Natural killer cell (primary cell): ENCODE results near the gene SPRR5. TPM values are rescaled to one million over a fixed set of nuclear protein-coding genes. Genes with fewer than 3 reads are reported as not detected.

Experiments
- ATAC-seq, 3 donors: fragments of 150-1000 bp in 2 of 3; fragments of 200-7000 bp in 1 of 3; cut with Tn5 transposase; 1 replicate in 1 of 3; 2 replicates in 2 of 3; pipeline ENCODE4 v1.10.0; 2021; ENCODE audit warnings: mild to moderate bottlenecking in 2 of 3, moderate library complexity in 2 of 3
- DNase-seq, 2 donors: peaks; one replicate each; pipeline versions ENCODE4 v3.0.0 to v3.0.0-alpha.2; 2013 to 2021; ENCODE audit warnings: mixed read lengths in 1 of 2
- H3K27ac ChIP-seq: one replicate; pipeline ENCODE4 v1.5.1; 2013; ENCODE audit warnings: mild to moderate bottlenecking, low read length
- H3K27me3 ChIP-seq: one replicate; pipeline ENCODE4 v1.6.1; 2013; ENCODE audit warnings: low read length; ENCODE audit not compliant: control insufficient read depth, insufficient read depth
- H3K36me3 ChIP-seq: one replicate; pipeline ENCODE4 v1.6.1; 2013; ENCODE audit warnings: low read length; ENCODE audit not compliant: control insufficient read depth, insufficient read depth
- H3K4me1 ChIP-seq: one replicate; pipeline ENCODE4 v1.6.1; 2013; ENCODE audit warnings: low read length; ENCODE audit not compliant: control insufficient read depth, insufficient read depth
- H3K4me3 ChIP-seq: one replicate; pipeline ENCODE4 v1.5.1; 2013; ENCODE audit warnings: low read length
- H3K9me3 ChIP-seq: one replicate; pipeline ENCODE4 v1.6.1; 2013; ENCODE audit warnings: low read length; ENCODE audit not compliant: control insufficient read depth, insufficient read depth
- H3K27ac Mint-ChIP-seq, 2 donors: one replicate each; pipeline ENCODE4 v1.8.0; 2022; ENCODE audit warnings: mild to moderate bottlenecking in 2 of 2, mixed read lengths in 2 of 2, moderate library complexity in 1 of 2
- H3K27me3 Mint-ChIP-seq, 2 donors: one replicate each; pipeline ENCODE4 v1.8.0; 2022; ENCODE audit warnings: low read depth in 2 of 2, mixed read lengths in 2 of 2
- H3K36me3 Mint-ChIP-seq: one replicate; pipeline ENCODE4 v1.8.0; 2022; ENCODE audit warnings: mixed read lengths
- H3K4me1 Mint-ChIP-seq, 2 donors: one replicate each; pipeline ENCODE4 v1.8.0; 2022; ENCODE audit warnings: mixed read lengths in 2 of 2
- H3K4me3 Mint-ChIP-seq: one replicate; pipeline ENCODE4 v1.8.0; 2022; ENCODE audit warnings: mild to moderate bottlenecking, moderate library complexity, mixed read lengths
- H3K9me3 Mint-ChIP-seq, 2 donors: one replicate each; pipeline ENCODE4 v1.8.0; 2022; ENCODE audit warnings: mixed read lengths in 2 of 2
- CTCF ChIP-seq: fragments of 200-600 bp; IDR thresholded peaks from one replicate; pipeline ENCODE4 v1.8.0; 2022; ENCODE audit warnings: antibody characterized with exemption
- WGBS: methylation state at CpG from one replicate; pipeline ENCODE4 v1.1.7; 2013; ENCODE audit warnings: missing lambda C conversion rate; ENCODE audit not compliant: insufficient coverage; 5-methylcytosine and 5-hydroxymethylcytosine counted together
- intact Hi-C: fragments of 100-400 bp; cut with micrococcal nuclease; formaldehyde crosslinking; loops from one replicate; pipeline ENCODE4 v1.14.2; 2022
- total RNA-seq, 4 donors: library from RNA; stranded (reverse); fragments of 120-200 nt in 1 of 4; gene quantifications; one replicate each; pipeline versions ENCODE4 v1.2.3 to v1.2.4, GENCODE V29; 2013 to 2022

Gene SPRR5
- total RNA-seq, 3 donors from 2014 or later (not counting 1 experiment from before 2014, with no cell fraction given), result not detected

GRCh38 chr1:152997901-152998300, 50.9 kb downstream of the SPRR5 start:
- no peaks in the 10 kb centered on the region for H3K27me3 ChIP-seq
- ATAC-seq (no peak), DNase-seq (no peak)
- peaks cover 17 to 40% of the 10 kb centered on the region in 2 donors for H3K27me3 Mint-ChIP-seq
- H3K4me3 ChIP-seq, result no peak overlapping the region
- TF ChIP-seq CTCF, result no peak
- intact Hi-C loops, result no loop called here
- no peak overlapping the region for H3K27ac Mint-ChIP-seq
- H3K4me3 Mint-ChIP-seq, result no peak overlapping the region
- no peak overlapping the region for H3K27ac ChIP-seq
- no peaks in the 10 kb centered on the region for H3K36me3 ChIP-seq
- H3K9me3 Mint-ChIP-seq, result peaks cover 0 to 2% of the 10 kb centered on the region in 2 donors
- H3K4me1 Mint-ChIP-seq, result no peaks in the 10 kb centered on the region
- H3K4me1 ChIP-seq, result no peaks in the 10 kb centered on the region
- WGBS, result 50% methylated on average over 7 of the region's 7 CpGs
- H3K36me3 Mint-ChIP-seq, result no peaks in the 10 kb centered on the region
- H3K9me3 ChIP-seq, result no peaks in the 10 kb centered on the region

- no peak for DNase-seq
- no peak for ATAC-seq
- no peak for TF ChIP-seq CTCF
- intact Hi-C loops, result no loop called here
- Histone ChIP-seq H3K36me3 (no peaks in the 10 kb centered on the region), H3K27ac (no peak overlapping the region), H3K4me1 (no peaks in the 10 kb centered on the region), H3K9me3 (no peaks in the 10 kb centered on the region), H3K27me3 (no peaks in the 10 kb centered on the region), H3K4me3 (no peak overlapping the region)
- peaks cover 17 to 40% of the 10 kb centered on the region in 2 donors for H3K27me3 Mint-ChIP-seq
- H3K4me1 Mint-ChIP-seq, result no peaks in the 10 kb centered on the region
- 90% methylated on average over 4 of the region's 4 CpGs for WGBS
- H3K9me3 Mint-ChIP-seq, result peaks cover 0 to 2% of the 10 kb centered on the region in 2 donors
- H3K27ac Mint-ChIP-seq, result no peak overlapping the region
- H3K4me3 Mint-ChIP-seq, result no peak overlapping the region
- no peaks in the 10 kb centered on the region for H3K36me3 Mint-ChIP-seq
Measured at GRCh38 chr1:152998476-152998875, 51.5 kb downstream of the SPRR5 start.

Other genes with a start within 250 kb of the SPRR5 start
- not detected for gene LCE2A, start 248.9 kb upstream of the SPRR5 start, total RNA-seq
- not detected for gene LCE4A, start 239.0 kb upstream of the SPRR5 start, total RNA-seq
- not detected for gene KPRP, start 189.2 kb upstream of the SPRR5 start, total RNA-seq
- not detected for gene LCE1F, start 172.1 kb upstream of the SPRR5 start, total RNA-seq
- gene LCE1E, start 160.9 kb upstream of the SPRR5 start, total RNA-seq, result not detected
- not detected for gene LCE1D, start 150.5 kb upstream of the SPRR5 start, total RNA-seq
- gene LCE1C, start 140.6 kb upstream of the SPRR5 start, total RNA-seq, result not detected
- not detected for gene LCE1B, start 135.2 kb upstream of the SPRR5 start, total RNA-seq
- gene LCE1A, start 119.7 kb upstream of the SPRR5 start, total RNA-seq, result not detected
- gene LCE6A, start 104.3 kb upstream of the SPRR5 start, total RNA-seq, result not detected
- gene LCE7A, start 87.2 kb upstream of the SPRR5 start, total RNA-seq, result not detected
- gene SMCP, start 68.9 kb upstream of the SPRR5 start, total RNA-seq, result not detected
- not detected for gene IVL, start 38.7 kb upstream of the SPRR5 start, total RNA-seq
- not detected for gene SPRR4, start 23.4 kb downstream of the SPRR5 start, total RNA-seq
- not detected for gene SPRR1A, start 36.9 kb downstream of the SPRR5 start, total RNA-seq
- gene SPRR3, start 54.5 kb downstream of the SPRR5 start, total RNA-seq, result not detected
- gene SPRR1B, start 84.0 kb downstream of the SPRR5 start, total RNA-seq, result not detected
- not detected for gene SPRR2D, start 93.9 kb downstream of the SPRR5 start, total RNA-seq
- gene SPRR2A, start 110.3 kb downstream of the SPRR5 start, total RNA-seq, result not detected
- gene SPRR2B, start 124.4 kb downstream of the SPRR5 start, total RNA-seq, result not detected
- gene SPRR2E, start 147.3 kb downstream of the SPRR5 start, total RNA-seq, result not detected
- not detected for gene SPRR2F, start 166.3 kb downstream of the SPRR5 start, total RNA-seq
- gene SPRR2G, start 203.7 kb downstream of the SPRR5 start, total RNA-seq, result not detected